ENCODE measurements around the gene CACNG4.
"Not testable (repeated sequence)": the region's sequence is repeated elsewhere in the genome, so short reads cannot be mapped to it uniquely, and the experiment has no call there.

Gene CACNG4

DNA sequence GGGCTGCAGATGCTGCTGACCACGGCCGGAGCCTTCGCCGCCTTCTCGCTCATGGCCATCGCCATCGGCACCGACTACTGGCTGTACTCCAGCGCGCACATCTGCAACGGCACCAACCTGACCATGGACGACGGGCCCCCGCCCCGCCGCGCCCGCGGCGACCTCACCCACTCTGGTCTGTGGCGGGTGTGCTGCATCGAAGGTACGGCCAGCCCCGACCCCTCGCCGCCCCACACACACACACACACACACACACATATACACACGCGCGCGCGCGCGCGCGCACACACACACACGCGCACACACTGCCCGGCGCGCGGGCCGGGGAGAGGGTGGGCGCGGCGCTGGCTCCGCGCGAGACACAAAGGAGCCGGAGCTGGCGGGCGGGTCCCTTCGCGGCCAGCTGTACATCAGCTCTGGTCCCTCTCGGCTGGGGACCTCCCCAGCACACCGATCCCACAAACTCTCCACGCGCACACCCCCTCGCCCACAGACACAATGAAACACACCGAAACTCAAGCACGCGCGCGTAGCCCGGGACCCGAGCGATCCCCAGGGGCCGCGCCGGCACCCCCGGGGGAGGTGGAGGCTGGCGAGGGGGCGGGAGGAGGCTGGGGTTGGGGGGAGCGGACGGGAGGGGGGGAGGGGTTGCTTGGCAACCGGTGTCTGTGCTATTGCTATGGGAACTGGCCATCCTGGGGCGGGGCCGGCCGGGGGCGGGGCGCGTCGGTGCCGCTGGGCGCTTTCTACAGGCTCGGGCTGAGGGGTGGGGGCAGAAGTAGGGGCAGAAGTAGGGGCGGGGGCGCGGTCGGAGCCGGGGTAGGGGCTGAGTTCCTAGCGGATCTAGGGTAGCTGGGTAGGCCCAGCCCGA lies 658 bp downstream of the CACNG4 start:
- no peak for DNase-seq

DNA sequence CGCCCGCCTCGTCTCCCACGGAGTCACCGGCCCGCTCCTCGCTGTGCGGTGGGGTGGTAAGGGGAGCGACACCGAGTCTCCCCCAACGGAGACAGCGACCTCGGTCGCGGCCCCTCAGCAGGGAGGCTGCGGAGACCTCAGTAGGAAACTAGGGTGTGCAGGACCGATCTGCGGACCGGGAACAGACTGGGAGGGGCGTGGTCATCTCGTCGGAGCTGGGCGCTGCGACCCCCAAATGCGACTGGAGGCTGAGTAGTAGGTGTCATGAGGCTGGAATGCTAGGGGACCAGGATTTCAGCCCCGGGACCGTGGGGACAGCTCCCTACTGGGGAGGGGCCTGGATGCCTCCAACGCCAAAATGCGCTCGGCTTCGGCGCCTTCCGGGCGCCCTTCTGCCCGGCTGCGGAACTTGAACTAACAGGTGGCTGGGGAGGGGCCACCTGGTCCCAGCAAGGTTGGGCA lies 1.3 kb downstream of the CACNG4 start:
- no peak for DNase-seq

DNA sequence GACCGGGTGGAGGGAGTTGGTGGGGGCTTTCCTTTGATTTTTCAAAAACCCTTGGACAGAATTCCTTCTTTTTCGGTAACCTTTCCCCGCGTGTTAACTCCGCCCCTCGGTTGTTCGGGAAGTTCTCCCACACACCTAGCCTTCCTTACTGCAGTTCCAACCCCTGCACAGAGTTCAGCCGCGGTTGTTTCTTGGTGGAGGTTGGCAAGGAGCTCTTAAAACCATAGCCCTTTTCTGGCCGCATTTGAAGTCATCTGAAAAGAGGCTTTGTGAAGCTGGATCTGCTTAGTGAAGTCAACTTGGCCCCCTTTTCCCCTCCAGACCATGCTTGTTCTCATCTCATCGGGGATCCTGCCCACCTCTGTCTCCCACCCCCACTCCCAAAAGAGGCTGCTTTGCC lies 1.8 kb downstream of the CACNG4 start:
- no peak for DNase-seq

DNA sequence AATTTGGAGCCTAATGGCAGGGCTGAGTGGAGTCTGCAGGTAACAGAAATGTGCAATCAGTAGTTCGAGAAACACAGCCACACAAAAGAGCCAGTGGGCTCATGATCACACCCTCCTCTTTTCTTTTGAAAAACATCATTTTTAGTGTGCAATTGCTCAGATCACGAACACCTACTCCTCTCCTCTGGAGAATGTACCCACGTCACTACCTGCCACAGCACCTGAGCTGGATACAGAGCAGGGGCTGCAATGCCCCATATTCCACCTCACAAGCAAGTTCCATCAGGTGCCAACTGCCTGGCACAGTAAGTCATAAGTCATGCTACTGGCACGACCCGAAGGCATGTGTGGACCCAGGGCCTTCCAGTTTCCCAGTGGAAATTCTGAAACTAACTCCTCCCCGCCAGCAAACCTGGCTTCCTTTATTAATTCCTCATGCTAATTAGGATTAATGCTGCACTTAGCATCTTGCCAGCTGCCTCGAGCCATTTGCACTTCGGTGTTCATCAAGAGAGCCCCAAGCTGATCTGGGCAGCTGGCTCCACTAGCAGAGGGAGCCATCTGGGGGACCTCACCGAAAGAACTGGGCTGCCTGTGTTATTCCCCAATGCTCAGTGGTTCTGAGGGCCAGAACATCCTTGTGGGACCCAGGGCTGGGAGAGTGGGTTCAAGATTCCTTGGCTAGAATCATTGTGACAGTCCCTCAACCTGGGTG lies 2.4 kb downstream of the CACNG4 start:
- no peak for DNase-seq

DNA sequence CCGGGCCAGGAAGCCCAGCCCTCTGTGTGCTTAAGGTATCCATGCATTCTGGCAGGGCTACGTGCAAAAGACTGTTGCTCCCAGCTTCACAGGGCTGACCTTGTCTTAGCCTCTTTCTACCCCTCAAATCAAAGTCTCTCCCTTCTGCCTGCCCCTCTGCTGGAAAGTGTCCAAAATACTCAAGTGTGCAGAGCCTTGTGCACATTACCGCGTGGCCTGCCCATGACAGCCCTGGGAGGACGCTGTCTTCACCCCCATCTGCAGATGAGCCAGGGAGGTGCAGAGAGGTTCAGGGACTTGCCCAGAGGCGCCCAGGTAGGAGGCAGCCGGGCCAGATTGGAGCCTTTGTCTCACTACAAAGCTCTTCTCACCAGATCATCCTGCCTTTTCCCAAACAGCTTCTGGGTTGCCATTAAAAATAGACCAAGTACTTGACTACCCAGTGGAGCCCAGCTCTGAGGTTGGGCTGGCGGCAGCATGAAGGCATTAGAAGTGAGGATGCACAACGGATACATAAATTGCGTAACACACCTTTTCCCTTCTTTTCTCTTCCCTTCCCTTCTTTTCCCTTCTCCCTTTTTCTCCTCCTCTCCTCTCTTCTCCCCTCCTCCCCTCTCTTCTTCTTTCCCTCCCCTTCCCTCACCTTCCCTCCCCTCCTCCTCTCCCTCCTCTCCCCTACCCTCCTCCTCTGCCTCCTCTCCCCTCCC lies 3.5 kb downstream of the CACNG4 start:
- DNase-seq, result no peak

DNA sequence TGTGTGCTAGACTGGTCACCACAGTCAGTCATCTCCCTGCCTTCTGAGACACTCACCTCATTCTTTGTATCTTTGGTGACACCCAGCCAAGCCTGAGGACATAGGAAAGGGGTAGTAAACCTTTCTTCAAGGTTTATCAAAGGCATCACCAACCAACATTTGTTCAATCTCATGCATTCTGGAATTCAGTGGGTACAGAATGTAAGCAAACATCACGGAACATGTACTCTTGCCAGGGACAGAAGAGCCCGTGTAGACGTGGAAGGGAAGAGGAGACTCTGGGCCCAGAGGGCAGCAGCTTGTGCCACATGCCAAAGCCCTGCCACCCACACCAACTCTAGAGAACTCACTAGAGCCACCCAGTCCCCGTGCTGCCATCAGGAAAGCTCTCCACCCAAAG lies 4.4 kb downstream of the CACNG4 start:
- no peak for DNase-seq

DNA sequence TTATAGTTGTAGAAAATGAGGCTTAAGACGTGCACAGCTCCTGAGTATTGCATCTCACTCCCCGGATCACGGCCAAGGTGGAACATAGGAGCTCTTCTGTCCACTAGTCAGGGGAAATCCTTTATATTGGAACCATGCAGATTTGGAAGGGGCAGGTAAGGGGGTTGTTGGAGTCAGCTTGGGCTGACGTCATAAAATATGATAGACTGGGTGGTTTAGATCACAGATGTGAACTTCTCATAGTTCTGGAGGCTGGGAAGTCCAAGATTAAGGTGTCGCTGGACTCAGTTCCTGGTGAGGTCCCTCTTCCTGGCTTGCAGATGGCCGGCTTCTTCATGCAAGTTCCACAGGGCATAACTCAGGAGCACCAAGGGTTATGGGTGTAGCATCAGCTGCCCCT lies 5.6 kb downstream of the CACNG4 start:
- DNase-seq, result no peak

DNA sequence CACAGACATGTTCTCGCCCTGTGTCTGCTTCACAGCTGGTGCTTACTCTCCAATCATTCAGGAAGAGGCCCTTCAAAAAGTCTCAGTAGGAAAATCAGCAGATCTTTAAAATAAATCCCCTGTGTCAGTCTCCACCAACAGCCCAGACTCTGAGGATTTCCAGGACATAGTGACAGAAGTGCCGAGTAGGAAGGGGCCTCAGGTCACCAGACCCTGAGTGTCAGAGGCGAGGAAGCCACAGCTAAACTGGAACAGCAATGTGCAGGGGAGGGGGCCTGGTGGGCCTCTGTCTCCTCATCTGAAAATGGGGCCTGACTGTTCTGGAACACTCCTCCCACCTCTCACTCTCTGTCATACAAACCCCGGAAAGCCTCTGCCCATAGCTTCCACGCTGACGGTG lies 6.3 kb downstream of the CACNG4 start:
- DNase-seq, result no peak

DNA sequence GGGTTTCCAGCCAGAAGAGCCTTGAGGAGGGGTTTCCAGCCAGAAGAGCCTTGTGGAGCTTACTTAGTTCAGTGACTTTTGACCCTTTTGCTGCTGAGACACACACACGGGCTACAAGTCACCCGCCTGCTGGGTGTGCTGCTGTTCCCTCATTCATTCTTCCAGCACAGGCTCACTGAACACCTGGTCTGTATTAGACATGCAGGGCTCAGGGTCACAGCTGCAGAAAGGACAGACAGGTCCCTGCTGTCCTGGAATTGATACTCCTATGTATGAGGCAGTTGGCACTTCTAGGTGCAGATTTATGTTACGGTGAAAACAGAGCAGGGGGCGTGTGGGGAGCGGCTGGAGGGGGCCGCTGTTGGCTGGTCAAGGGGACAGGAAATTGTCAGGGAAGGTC lies 6.8 kb downstream of the CACNG4 start:
- DNase-seq, result no peak

DNA sequence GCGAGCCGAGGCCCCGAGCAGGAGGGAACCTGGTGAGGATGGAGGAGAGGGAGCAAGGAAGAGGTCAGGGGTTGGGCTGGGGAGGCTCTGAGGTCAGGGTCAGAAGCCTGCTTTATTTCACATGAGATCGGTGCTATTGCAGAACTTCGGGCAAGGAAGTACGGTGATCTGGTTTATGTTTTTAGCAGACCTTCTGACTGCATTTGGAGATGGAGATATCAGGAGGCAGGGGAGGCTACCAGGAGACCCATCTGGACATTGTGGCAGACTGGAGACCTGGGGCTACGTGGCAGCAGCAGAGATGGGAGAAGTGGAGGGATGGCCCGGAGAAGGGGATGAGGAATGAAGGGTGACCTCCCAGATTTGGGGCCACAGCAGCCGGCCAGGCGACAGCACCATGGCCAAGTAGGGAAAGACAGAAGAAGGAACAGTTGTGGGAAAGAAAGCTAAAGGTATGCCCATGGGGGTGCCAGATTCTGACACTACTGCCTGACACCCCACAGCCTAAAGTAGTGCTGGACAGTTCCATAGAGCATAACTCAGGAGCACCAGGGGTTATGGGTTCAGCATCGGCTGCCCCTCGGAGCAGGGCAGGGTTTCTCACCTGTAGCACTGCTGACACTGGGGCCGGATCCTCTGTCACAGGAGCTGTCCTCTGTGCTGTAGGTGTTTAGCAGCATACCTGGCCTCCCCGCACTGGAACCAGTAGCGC lies 7.4 kb downstream of the CACNG4 start:
- DNase-seq, result no peak

DNA sequence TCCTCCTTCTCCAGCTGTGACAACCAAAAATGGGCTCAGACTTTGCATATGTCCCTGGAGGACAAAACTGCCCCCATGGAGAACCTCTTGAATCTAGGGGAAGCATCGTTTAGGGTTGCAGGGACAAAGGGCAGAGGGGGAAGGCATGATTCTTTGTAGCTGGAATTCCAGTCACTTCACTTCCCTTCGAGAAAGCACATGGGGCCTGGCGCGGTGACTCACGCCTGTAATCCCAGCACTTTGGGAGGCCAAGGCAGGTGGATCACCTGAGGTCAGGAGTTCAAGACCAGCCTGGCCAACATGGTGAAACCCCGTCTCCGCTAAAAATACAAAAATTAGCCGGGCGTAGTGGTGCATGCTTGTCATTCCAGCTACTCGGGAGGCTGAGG lies 7.9 kb downstream of the CACNG4 start:
- DNase-seq, result not testable (repeated sequence)

DNA sequence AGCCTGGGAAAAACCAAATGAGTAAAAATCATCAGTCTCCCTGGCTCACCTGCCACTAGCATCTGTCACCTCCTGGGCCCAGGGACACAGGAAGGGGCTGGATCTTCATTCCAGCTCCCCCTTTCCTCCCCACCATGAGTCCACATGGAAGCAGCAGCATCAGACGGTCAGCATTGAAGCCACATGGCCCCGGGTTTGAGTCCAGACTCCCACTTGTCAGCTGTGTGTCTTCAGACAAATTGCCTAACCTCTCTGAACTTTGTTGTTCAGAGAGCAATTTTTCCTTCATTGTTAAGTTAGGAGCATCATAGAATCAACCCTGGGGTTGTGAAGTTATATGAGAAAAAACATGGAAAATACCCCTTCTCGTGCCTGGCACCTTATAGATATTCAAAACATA lies 10.7 kb downstream of the CACNG4 start:
- DNase-seq, result no peak

DNA sequence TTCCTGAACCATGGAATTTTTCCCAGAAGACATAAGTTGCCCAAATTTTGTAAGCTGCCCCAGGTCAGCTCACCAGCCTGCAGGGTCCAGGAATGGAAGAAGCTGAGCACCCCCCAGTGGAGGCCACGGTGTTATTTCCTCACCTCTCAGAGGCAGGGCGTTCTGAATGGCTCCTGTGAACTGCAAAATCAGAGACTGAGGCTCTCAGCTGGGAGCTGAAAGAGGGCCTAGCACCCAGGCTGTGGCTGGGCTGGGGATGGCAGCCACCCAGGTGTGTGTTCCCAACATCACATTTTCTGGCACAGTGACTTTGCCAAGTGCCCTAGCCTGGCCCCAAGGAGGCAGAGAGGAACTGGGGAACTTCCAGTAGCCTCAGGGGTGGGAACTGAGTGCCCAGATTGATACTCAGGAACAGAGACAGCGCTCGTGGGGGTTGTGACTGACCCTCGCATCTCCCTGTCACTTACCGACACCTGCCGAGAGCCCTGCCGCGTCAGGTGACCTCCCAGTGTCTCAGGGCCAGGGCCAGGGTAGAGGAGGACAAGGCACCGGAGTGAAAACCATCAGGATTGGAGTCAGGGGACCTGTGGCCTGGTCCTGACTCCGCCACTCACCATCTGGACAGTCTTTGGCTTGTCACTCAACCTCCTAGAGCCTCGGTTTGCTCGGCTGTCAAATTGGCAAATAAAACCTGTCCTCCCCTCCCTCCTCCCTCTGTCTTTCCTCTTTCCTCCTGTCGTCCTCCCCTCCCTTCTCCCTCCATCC lies 11.3 kb downstream of the CACNG4 start:
- DNase-seq, result no peak

DNA sequence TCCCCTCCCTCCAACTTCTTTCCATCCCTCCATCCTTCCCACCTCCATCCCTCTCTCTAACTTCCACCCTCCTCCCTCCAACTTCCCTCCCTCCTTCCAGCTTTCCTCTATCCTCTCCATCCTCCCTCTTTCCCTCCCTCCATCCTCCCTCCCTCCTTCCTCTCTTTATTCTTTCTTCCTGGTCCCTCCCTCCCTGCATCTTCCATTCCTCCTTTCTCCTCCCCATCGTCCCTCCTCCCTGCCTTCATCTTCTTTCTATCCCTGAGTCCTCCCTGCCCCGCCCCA lies 11.8 kb downstream of the CACNG4 start:
- DNase-seq, result no peak

DNA sequence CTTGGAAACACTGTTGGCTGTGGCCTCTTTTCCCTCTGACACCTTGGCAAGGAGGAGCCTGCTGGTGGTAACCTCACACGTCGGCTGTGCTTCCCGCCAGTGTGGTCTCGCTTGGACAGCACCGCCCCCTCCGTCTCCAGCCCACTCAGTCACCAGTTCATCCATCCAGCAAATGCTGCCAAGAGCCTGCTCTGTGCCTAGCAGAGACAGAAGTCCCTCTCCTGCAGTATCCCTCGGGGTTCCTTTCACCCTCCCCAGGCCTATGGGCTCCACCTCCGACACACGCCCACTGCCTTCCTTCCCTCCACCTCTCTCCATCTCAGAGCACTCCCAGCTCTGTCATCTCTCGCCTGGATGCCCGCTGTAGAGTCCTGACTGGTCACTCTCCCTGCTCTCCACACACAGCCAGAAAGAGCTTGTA lies 12.3 kb downstream of the CACNG4 start:
- no peak for DNase-seq

DNA sequence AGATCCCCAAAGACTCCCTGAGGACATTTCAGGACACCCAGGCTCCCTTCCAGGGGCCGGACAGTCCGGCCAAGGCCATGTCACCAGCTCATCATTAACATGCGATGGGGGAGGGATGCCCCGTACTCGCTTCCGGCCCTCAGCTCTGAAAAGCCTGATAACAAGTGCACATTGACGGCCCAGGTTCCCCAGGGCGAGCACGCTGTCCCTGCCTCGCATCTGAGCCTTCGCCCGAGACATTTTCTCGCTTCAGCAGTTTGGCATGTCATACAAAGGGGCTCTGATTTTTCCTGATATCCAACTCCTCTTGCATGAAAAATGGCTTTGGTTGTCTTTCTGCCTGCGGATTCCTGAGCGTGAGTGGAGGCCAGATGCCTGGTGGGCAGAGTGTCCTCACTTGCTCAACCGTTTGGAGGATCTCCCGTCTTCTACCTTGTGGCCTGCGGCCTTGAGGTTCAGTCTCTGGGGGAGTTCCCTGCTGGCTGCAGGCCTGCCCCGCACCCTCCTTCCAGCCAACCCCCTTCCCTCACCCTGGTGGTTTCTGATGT lies 14.1 kb downstream of the CACNG4 start:
- no peak for DNase-seq

DNA sequence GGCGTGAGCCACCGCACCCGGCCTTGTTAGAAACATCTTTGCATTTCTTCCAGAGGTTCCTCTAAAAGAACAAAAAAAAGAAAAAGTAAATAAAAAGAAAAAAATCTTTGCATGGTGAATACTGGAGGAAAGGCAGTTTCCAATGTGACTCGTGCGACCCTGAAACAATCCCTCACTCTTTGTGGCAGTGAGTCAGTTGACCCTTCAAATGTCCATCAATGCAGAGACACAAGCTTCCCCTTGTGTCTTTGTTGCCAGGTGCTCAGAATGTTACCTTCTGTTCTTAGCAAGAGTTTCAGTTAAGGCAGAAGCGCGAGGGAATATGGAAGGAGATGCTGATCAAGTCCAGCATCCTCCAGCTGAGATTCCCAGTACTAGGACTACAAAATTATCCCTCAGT lies 16.4 kb downstream of the CACNG4 start:
- no peak for DNase-seq

DNA sequence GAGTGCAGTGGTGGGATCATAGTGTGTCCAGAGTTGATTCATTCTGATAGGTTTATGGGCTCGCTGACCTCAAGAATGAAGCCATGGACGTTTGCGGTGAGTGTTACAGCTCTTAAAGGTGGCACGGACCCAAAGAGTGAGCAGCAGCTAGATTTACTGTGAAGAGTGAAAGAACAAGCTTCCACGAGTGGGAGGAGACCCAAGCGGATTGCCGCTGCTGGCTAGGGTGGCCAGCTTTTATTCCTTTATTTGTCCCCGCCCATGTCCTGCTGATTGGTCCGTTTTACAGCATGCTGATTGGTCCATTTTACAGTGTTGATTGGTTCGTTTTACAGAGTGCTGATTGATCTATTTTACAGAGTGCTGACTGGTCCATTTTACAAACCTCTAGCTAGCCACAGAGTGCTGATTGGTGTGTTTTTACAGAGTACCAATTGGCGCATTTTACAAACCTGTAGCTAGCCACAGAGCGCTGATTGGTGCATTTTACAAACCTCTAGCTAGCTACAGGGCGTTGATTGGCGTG lies 17.5 kb downstream of the CACNG4 start:
- DNase-seq, result no peak

DNA sequence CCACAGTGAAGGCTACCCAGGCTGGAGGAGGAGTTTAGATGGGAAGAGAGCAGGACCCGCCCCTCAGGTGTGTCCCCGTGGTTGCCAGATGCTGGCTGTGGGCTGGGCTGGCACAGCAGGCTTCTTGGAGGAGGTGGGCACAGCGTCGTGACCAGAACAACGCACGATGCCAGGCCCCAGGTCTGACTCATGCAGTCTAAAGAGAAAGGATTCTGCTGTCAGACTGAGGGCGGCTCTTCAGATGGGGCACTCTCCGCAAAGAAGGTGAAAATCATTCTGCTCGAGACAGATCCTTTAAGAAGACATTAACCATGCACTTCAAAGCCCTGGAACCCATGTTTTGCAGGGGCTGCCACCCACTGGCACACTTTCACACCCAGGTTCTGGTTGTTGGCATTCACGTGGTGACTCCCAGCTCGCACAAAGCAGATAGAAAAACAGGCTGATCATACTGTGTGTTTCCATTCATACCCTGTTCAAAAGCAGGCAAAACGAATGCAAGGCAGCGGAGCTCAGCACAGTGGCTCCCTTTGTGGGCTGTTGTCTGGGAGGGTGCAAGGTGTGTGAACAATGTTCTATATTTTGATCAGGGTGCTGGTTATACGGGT lies 19.0 kb downstream of the CACNG4 start:
- no peak for DNase-seq

DNA sequence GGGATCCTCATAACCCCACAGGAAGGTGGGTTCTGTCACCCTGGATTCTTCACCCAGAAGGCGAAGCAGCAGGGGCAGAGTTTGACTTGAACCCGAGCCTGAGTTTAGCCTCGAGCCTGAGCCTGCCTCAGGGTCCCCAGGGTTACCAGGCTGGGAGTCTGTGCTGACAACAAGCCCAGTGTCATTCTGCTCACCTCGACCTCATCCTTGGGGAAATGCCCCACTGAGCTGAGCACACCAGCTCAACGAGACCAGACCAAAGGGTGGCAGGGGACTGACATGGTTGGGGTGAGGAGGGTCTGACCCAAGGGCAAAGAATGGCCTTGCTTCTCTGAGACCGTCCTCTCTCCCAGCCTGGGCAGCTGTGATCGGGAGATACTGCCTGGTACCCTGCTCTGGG lies 20.2 kb downstream of the CACNG4 start:
- DNase-seq, result no peak
